ENCODE results near the gene PRKCA.

Gene PRKCA

DNA sequence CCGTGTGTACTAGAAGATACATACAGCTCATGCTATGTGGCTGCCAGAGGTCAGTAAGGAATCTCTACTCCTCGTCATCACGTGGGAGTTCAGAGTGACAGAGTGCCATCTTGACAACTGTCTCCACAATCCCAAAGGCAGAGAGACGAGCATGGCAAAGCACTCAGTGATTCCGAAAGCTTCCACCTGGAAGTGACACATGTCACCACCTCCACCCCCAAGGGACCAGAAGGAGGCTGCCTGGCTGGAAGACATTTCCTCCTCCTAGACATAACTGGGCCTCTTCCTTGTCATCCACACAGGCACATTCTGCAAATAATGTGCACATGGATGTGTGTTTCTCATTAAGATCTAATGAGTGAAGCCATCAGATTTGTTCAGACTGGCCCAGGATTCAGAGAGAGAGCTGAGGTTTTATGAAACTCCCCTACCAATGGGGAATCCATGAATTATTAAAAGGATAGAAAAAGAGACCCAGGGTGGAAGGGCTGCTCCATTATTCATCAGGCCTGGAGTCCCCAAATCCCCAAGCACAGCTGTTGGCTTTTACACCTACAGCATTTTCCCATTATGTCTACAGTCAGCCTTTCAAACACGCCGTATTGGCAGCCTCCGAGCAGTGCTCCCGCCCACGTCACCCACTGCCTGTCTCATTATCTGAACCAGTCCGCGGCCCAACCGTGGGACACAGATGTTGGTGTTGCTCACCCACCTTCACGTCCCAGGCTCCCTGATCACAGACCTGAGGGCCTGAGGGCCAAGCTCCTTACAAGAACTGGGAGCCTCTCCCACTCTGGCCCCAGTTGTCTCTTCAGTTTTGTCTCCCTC lies 529.2 kb downstream of the PRKCA start:
- TF ChIP-seq, protein P1, sequence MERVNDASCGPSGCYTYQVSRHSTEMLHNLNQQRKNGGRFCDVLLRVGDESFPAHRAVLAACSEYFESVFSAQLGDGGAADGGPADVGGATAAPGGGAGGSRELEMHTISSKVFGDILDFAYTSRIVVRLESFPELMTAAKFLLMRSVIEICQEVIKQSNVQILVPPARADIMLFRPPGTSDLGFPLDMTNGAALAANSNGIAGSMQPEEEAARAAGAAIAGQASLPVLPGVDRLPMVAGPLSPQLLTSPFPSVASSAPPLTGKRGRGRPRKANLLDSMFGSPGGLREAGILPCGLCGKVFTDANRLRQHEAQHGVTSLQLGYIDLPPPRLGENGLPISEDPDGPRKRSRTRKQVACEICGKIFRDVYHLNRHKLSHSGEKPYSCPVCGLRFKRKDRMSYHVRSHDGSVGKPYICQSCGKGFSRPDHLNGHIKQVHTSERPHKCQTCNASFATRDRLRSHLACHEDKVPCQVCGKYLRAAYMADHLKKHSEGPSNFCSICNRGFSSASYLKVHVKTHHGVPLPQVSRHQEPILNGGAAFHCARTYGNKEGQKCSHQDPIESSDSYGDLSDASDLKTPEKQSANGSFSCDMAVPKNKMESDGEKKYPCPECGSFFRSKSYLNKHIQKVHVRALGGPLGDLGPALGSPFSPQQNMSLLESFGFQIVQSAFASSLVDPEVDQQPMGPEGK (CRISPR knock-in tag; IDR thresholded peaks at IDR 0.05; ENCODE audit: borderline replicate concordance): no peak
- TF ChIP-seq OSR1 (CRISPR knock-in tag; IDR thresholded peaks at IDR 0.05) (no peak), CSDC2 (CRISPR knock-in tag; IDR thresholded peaks at IDR 0.05) (no peak), TCF4 (CRISPR knock-in tag; IDR thresholded peaks at IDR 0.05; ENCODE audit: borderline replicate concordance) (no peak), ARNTL (CRISPR knock-in tag; IDR thresholded peaks at IDR 0.05; ENCODE audit: borderline replicate concordance, low read depth) (no peak), ESRRG (CRISPR knock-in tag; IDR thresholded peaks at IDR 0.05) (no peak), BACH2 (CRISPR knock-in tag; IDR thresholded peaks at IDR 0.05; ENCODE audit: borderline replicate concordance) (no peak), GLIS3 (CRISPR knock-in tag; IDR thresholded peaks at IDR 0.05) (no peak), RARB (CRISPR knock-in tag; IDR thresholded peaks at IDR 0.05) (no peak), ISL1 (CRISPR knock-in tag; IDR thresholded peaks at IDR 0.05) (no peak), ZFP30 (CRISPR knock-in tag; IDR thresholded peaks at IDR 0.05) (no peak), SNAI2 (CRISPR knock-in tag; IDR thresholded peaks at IDR 0.05) (no peak)
- TF ChIP-seq, protein P2, sequence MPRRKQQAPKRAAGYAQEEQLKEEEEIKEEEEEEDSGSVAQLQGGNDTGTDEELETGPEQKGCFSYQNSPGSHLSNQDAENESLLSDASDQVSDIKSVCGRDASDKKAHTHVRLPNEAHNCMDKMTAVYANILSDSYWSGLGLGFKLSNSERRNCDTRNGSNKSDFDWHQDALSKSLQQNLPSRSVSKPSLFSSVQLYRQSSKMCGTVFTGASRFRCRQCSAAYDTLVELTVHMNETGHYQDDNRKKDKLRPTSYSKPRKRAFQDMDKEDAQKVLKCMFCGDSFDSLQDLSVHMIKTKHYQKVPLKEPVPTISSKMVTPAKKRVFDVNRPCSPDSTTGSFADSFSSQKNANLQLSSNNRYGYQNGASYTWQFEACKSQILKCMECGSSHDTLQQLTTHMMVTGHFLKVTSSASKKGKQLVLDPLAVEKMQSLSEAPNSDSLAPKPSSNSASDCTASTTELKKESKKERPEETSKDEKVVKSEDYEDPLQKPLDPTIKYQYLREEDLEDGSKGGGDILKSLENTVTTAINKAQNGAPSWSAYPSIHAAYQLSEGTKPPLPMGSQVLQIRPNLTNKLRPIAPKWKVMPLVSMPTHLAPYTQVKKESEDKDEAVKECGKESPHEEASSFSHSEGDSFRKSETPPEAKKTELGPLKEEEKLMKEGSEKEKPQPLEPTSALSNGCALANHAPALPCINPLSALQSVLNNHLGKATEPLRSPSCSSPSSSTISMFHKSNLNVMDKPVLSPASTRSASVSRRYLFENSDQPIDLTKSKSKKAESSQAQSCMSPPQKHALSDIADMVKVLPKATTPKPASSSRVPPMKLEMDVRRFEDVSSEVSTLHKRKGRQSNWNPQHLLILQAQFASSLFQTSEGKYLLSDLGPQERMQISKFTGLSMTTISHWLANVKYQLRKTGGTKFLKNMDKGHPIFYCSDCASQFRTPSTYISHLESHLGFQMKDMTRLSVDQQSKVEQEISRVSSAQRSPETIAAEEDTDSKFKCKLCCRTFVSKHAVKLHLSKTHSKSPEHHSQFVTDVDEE (CRISPR knock-in tag; IDR thresholded peaks at IDR 0.05): no peak
- TF ChIP-seq, protein P3, sequence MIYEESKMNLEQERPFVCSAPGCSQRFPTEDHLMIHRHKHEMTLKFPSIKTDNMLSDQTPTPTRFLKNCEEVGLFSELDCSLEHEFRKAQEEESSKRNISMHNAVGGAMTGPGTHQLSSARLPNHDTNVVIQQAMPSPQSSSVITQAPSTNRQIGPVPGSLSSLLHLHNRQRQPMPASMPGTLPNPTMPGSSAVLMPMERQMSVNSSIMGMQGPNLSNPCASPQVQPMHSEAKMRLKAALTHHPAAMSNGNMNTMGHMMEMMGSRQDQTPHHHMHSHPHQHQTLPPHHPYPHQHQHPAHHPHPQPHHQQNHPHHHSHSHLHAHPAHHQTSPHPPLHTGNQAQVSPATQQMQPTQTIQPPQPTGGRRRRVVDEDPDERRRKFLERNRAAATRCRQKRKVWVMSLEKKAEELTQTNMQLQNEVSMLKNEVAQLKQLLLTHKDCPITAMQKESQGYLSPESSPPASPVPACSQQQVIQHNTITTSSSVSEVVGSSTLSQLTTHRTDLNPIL (CRISPR knock-in tag; IDR thresholded peaks at IDR 0.05; ENCODE audit: low read depth): no peak
- no peak for ATAC-seq

DNA sequence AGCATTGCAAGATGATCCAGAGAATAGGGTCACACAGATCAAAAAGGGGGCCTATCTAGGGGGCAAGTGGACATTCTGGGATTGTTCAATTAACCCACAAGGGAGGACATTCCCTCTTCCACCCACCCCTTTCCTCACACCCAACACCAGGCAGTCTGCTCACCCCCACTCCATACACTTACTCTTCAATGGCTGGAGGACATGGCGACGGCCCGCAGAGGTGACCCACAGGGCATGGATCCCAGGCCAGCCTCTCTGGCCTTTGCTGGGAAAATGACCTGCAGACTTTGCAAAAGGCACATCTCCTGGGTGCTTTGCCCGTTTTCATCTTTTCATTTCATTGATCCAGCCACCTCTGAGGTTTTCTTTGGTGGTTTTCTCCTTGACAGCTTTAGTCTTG lies 530.8 kb downstream of the PRKCA start:
- TF ChIP-seq, protein P2 (CRISPR knock-in tag; IDR thresholded peaks at IDR 0.05): no peak
- TF ChIP-seq BACH2 (CRISPR knock-in tag; IDR thresholded peaks at IDR 0.05; ENCODE audit: borderline replicate concordance) (no peak), ZC3H10 (CRISPR knock-in tag; IDR thresholded peaks at IDR 0.05) (no peak), ZFP3 (CRISPR knock-in tag; IDR thresholded peaks at IDR 0.05) (no peak), RARB (CRISPR knock-in tag; IDR thresholded peaks at IDR 0.05) (no peak)
- TF ChIP-seq, protein P4, sequence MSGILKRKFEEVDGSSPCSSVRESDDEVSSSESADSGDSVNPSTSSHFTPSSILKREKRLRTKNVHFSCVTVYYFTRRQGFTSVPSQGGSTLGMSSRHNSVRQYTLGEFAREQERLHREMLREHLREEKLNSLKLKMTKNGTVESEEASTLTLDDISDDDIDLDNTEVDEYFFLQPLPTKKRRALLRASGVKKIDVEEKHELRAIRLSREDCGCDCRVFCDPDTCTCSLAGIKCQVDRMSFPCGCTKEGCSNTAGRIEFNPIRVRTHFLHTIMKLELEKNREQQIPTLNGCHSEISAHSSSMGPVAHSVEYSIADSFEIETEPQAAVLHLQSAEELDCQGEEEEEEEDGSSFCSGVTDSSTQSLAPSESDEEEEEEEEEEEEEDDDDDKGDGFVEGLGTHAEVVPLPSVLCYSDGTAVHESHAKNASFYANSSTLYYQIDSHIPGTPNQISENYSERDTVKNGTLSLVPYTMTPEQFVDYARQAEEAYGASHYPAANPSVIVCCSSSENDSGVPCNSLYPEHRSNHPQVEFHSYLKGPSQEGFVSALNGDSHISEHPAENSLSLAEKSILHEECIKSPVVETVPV (CRISPR knock-in tag; IDR thresholded peaks at IDR 0.05): no peak

DNA sequence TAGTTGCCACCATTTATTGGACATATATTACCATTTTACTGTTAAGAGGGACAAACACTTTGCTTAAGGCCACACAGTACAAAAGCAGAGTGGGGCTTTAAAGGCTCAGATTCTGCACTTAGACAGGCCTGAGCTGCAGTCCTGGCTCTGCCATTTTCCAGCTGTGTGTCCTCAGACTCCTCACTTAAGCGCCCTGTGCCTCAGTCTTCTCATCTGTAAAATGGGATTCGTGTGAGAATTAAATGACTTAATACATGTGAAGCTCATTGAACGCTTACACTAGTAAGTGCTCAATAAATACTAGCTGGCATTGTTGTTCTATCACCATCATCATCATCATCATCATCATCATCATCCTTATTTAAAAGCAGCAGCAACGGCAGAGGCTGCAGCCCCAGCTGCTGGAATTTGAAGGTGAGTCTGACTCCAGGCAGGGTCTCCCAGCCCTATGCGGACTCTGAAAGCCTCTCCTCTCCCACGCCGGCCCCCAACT lies 532.1 kb downstream of the PRKCA start:
- ATAC-seq: no peak
- TF ChIP-seq OSR1 (CRISPR knock-in tag; IDR thresholded peaks at IDR 0.05) (no peak), ZFP30 (CRISPR knock-in tag; IDR thresholded peaks at IDR 0.05) (no peak), GLIS3 (CRISPR knock-in tag; IDR thresholded peaks at IDR 0.05) (no peak), TCF4 (CRISPR knock-in tag; IDR thresholded peaks at IDR 0.05; ENCODE audit: borderline replicate concordance) (no peak), BACH2 (CRISPR knock-in tag; IDR thresholded peaks at IDR 0.05; ENCODE audit: borderline replicate concordance) (no peak), CSDC2 (CRISPR knock-in tag; IDR thresholded peaks at IDR 0.05) (no peak), ZNF70 (CRISPR knock-in tag; IDR thresholded peaks at IDR 0.05) (no peak), TOX (CRISPR knock-in tag; IDR thresholded peaks at IDR 0.05; ENCODE audit: borderline replicate concordance) (no peak)
- TF ChIP-seq, protein P2 (CRISPR knock-in tag; IDR thresholded peaks at IDR 0.05): no peak
- TF ChIP-seq, protein P5, sequence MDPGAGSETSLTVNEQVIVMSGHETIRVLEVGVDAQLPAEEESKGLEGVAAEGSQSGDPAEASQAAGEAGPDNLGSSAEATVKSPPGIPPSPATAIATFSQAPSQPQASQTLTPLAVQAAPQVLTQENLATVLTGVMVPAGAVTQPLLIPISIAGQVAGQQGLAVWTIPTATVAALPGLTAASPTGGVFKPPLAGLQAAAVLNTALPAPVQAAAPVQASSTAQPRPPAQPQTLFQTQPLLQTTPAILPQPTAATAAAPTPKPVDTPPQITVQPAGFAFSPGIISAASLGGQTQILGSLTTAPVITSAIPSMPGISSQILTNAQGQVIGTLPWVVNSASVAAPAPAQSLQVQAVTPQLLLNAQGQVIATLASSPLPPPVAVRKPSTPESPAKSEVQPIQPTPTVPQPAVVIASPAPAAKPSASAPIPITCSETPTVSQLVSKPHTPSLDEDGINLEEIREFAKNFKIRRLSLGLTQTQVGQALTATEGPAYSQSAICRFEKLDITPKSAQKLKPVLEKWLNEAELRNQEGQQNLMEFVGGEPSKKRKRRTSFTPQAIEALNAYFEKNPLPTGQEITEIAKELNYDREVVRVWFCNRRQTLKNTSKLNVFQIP (CRISPR knock-in tag; IDR thresholded peaks at IDR 0.05; ENCODE audit: borderline replicate concordance, low read depth): no peak

More for the DNA sequence above, 530.8 kb downstream of the PRKCA start:
- ATAC-seq: no peak
